Erythroblast (primary cell): ENCODE data around the gene MSH5.

Experiments used
- GATA1 ChIP-seq: IDR thresholded peaks from 2 replicates; pipeline ENCODE4 v1.6.1; 2011; ENCODE audit warnings: low read depth, mild to moderate bottlenecking, control low read depth, low read length, moderate library complexity
- POLR2A ChIP-seq: IDR thresholded peaks from 2 replicates; pipeline ENCODE4 v1.6.1; 2011; ENCODE audit warnings: mild to moderate bottlenecking, low read length

- TF ChIP-seq POLR2A (no peak), GATA1 (no peak)
These were observed 21.5 kb downstream of the MSH5 start for GRCh38 chr6:31761343-31761742.
